Measurements from ENCODE around the gene COPG1. TPM values are rescaled to one million over a fixed set of nuclear protein-coding genes. Genes with fewer than 3 reads are reported as not detected.

The COPG1 gene
- total and polyA plus RNA-seq, 2 of the 4 experiments (the other 2 are of a cell fraction) = 203 to 446 TPM

GRCh38 chr3:129278439-129278965, 29.1 kb downstream of the COPG1 start, which contains the start of gene HMCES:
HMCES (plus strand) TSS chr3:129278870; CDS start chr3:129279733, 863 bp downstream.
- intact Hi-C loops (cut with micrococcal nuclease) (loop anchor here (1.0 kb wide), 1 partner anchor 38 kb away; a partner anchor contains a TSS), dilution Hi-C loops (cut with HindIII; ENCODE audit: low sequenced_read_pairs, unreplicated experiment) (no loop called here)
- CTCF ChIA-PET = no interaction called here

More at GRCh38 chr3:129278439-129278965, 29.1 kb downstream of the COPG1 start, which contains the start of gene HMCES:
- peak within 1 kb of the TSS; percentile 85 for H3K4ac ChIP-seq (ENCODE audit: low read depth, low read length)
- H4K8ac ChIP-seq (ENCODE audit: low read depth in 2 of 2, low read length in 2 of 2) = peak within 1 kb of the TSS; percentile 58 to 83; a peak in 3 of 4 replicates
- peak within 1 kb of the TSS; percentile 62; the same call in 1 of the 2 replicates for H4K91ac ChIP-seq (ENCODE audit: insufficient read depth, low read depth, low read length)
- peak within 1 kb of the TSS; percentile 1; the same call in 1 of the 2 replicates for H4K5ac ChIP-seq (ENCODE audit: low read depth, low read length)
- peaks cover 6% of the 10 kb centered on the region; the same call in 1 of the 2 replicates for H3K9me1 ChIP-seq (ENCODE audit: insufficient read depth, low read length)
- H3K23ac ChIP-seq (ENCODE audit: low read depth, low read length) = peak within 1 kb of the TSS; percentile 84
- H3K4me1 ChIP-seq (ENCODE audit: control insufficient read depth, insufficient read depth, low read length) = peaks cover 7% of the 10 kb centered on the region; the same call in 1 of the 2 replicates
- peak within 1 kb of the TSS; percentile 97 for H3K4me2 ChIP-seq (ENCODE audit: low read depth, low read length)
- ATAC-seq (ENCODE audit: low read depth) (peak; percentile 95), DNase-seq (peak; percentile 81)
- no peak within 1 kb of the TSS for H2BK120ac ChIP-seq (ENCODE audit: low read depth, low read length)
- peak within 1 kb of the TSS; percentile 6; the same call in 1 of the 2 replicates for H3K18ac ChIP-seq (ENCODE audit: low read depth, low read length)
- peak within 1 kb of the TSS; percentile 92 for H2AFZ ChIP-seq (replicated peaks; ENCODE audit: low read length, poor library complexity)
- no peak within 1 kb of the TSS for H2BK15ac ChIP-seq (ENCODE audit: low read depth, low read length)
- peak within 1 kb of the TSS; percentile 68 for H3K27ac ChIP-seq (ENCODE audit: insufficient read depth, low read length)
- H2BK5ac ChIP-seq (ENCODE audit: low read depth, low read length, poor library complexity, severe bottlenecking) = peak within 1 kb of the TSS; percentile 37
- peak within 1 kb of the TSS; percentile 85 for H2AK9ac ChIP-seq (replicated peaks; ENCODE audit: low read depth, low read length, poor library complexity)
- no peak for TF ChIP-seq BHLHE40 (IDR thresholded peaks at IDR 0.05; ENCODE audit: low read depth, low read length)
- TF ChIP-seq CHD1 (IDR thresholded peaks at IDR 0.05; ENCODE audit: low read depth, low read length) = no peak
- no peak for TF ChIP-seq RCOR1 (IDR thresholded peaks at IDR 0.05; ENCODE audit: insufficient replicate concordance, low read length)
- TF ChIP-seq MXI1 (IDR thresholded peaks at IDR 0.05; ENCODE audit: borderline replicate concordance, low read depth, low read length) = no peak
- TF ChIP-seq SMC3 (IDR thresholded peaks at IDR 0.05; ENCODE audit: low read depth, low read length) = no peak
- TF ChIP-seq, protein P1, sequence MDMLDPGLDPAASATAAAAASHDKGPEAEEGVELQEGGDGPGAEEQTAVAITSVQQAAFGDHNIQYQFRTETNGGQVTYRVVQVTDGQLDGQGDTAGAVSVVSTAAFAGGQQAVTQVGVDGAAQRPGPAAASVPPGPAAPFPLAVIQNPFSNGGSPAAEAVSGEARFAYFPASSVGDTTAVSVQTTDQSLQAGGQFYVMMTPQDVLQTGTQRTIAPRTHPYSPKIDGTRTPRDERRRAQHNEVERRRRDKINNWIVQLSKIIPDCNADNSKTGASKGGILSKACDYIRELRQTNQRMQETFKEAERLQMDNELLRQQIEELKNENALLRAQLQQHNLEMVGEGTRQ (IDR thresholded peaks at IDR 0.05; ENCODE audit: low read depth, low read length) = no peak
- TF ChIP-seq FOS (IDR thresholded peaks at IDR 0.05; ENCODE audit: low read depth, low read length) = no peak
- no peak for TF ChIP-seq NFE2L2 (IDR thresholded peaks at IDR 0.05; ENCODE audit: low read depth, low read length)
- 0 out of 2 replicates have a peak, but pooled peaks have one; percentile 2 for TF ChIP-seq CTCF (conservative IDR thresholded peaks at IDR 0.05; ENCODE audit: low read depth, low read length)
- peak; percentile 92; the same call in 1 of the 2 replicates for TF ChIP-seq MAZ (IDR thresholded peaks at IDR 0.05; ENCODE audit: borderline replicate concordance, low read depth, low read length)
- no peak for TF ChIP-seq CEBPB (IDR thresholded peaks at IDR 0.05; ENCODE audit: low read depth, low read length)
- no peak for TF ChIP-seq ELK1 (IDR thresholded peaks at IDR 0.05; ENCODE audit: borderline replicate concordance, low read depth, low read length)
- no peak for TF ChIP-seq RAD21 (IDR thresholded peaks at IDR 0.05; ENCODE audit: low read length)
- no peak for TF ChIP-seq MAFK (IDR thresholded peaks at IDR 0.05; ENCODE audit: low read depth, low read length)
- no peak for TF ChIP-seq POLR2A (IDR thresholded peaks at IDR 0.05; ENCODE audit: low read depth, low read length)
- WGBS, 2 experiments (ENCODE audit: extremely low coverage in 2 of 2, insufficient read length in 1 of 2) = 3% methylated on average over 7 of the region's 44 CpGs; no CpG with 5 or more reads in 1 of the 2 experiments
- peak within 1 kb of the TSS; percentile 83 for H3K4me3 ChIP-seq (ENCODE audit: insufficient read depth, low read depth, low read length)
- H3K9me3 ChIP-seq (ENCODE audit: control insufficient read depth, insufficient read depth, low read length) = no peaks in the 10 kb centered on the region
- peaks cover 16 to 36% of the 10 kb centered on the region in 2 experiments for H3K79me1 ChIP-seq (ENCODE audit: low read depth in 1 of 2, low read length in 2 of 2)
- 0 out of 2 replicates have a peak within 1 kb of the TSS, but pooled peaks have one; percentile 19 for H3K56ac ChIP-seq (ENCODE audit: extremely low read depth, insufficient read depth, low read length)
- POLR2A ChIA-PET (ENCODE audit: unreplicated experiment) = no interaction called here
- peak within 1 kb of the TSS; percentile 93 for H3K9ac ChIP-seq (ENCODE audit: low read depth, low read length)
- BruUV-seq (replicated peaks) = no TSS peak
- peak within 1 kb of the TSS; percentile 90 for H2AK5ac ChIP-seq (ENCODE audit: low read depth, low read length)
- in situ Hi-C loops (cut with MboI; ENCODE audit: low sequenced_read_pairs) = no loop called here
- H3K14ac ChIP-seq (replicated peaks; ENCODE audit: low read depth, low read length) = peak within 1 kb of the TSS; percentile 57
- no peaks in the 10 kb centered on the region for H3K27me3 ChIP-seq (ENCODE audit: control insufficient read depth, insufficient read depth, low read length)
- H2BK20ac ChIP-seq (ENCODE audit: low read depth, low read length) = no peak within 1 kb of the TSS
- peaks cover 10% of the 10 kb centered on the region; the same call in 1 of the 2 replicates for H4K20me1 ChIP-seq (ENCODE audit: insufficient read depth, low read length)
- H3K36me3 ChIP-seq (ENCODE audit: control insufficient read depth, insufficient read depth, low read length) = peaks cover 30% of the 10 kb centered on the region

All from IMR-90 (cell line).